NCI-H774 (cell line): ENCODE results near the gene KCNAB1.
"Not testable (repeated sequence)": the region's sequence is repeated elsewhere in the genome, so short reads cannot be mapped to it uniquely, and the experiment has no call there.

Experiments
- DNase-seq: peaks from one replicate; lab custom pipeline; 2025; lab: John Stamatoyannopoulos, UW

KCNAB1 gene

GRCh38 chr3:156176048-156176447, 55.7 kb downstream of the KCNAB1 start:
- DNase-seq, result peak; percentile 10

- no peak for DNase-seq
These were observed 56.3 kb downstream of the KCNAB1 start for GRCh38 chr3:156176629-156177210.

- no peak for DNase-seq
These were observed 59.7 kb downstream of the KCNAB1 start for GRCh38 chr3:156180077-156180476.

- no peak for DNase-seq
These were observed 61.1 kb downstream of the KCNAB1 start for GRCh38 chr3:156181509-156181908.

- no peak for DNase-seq
These were observed 63.0 kb downstream of the KCNAB1 start for GRCh38 chr3:156183396-156183795.

GRCh38 chr3:156184156-156184555, 63.8 kb downstream of the KCNAB1 start:
- no peak for DNase-seq

- no peak for DNase-seq
These were observed 66.9 kb downstream of the KCNAB1 start for GRCh38 chr3:156187146-156187769.

- DNase-seq, result no peak
These were observed 68.4 kb downstream of the KCNAB1 start for GRCh38 chr3:156188757-156189156.

- no peak for DNase-seq
These were observed 69.5 kb downstream of the KCNAB1 start for GRCh38 chr3:156189927-156190326.

- DNase-seq, result not testable (repeated sequence)
These were observed 74.6 kb downstream of the KCNAB1 start for GRCh38 chr3:156194945-156195344.

- DNase-seq, result not testable (repeated sequence)
These were observed 76.8 kb downstream of the KCNAB1 start for GRCh38 chr3:156197152-156197551.

- DNase-seq, result no peak
These were observed 81.3 kb downstream of the KCNAB1 start for GRCh38 chr3:156201411-156202405.

- DNase-seq, result no peak
These were observed 85.8 kb downstream of the KCNAB1 start for GRCh38 chr3:156206157-156206556.

- DNase-seq, result no peak
These were observed 87.7 kb downstream of the KCNAB1 start for GRCh38 chr3:156207802-156208685.

- no peak for DNase-seq
These were observed 89.4 kb downstream of the KCNAB1 start for GRCh38 chr3:156209631-156210335.

- DNase-seq, result no peak
These were observed 91.2 kb downstream of the KCNAB1 start for GRCh38 chr3:156211583-156211982.

- no peak for DNase-seq
These were observed 94.3 kb downstream of the KCNAB1 start for GRCh38 chr3:156214676-156215075.

GRCh38 chr3:156215751-156216150, 95.4 kb downstream of the KCNAB1 start:
- no peak for DNase-seq

GRCh38 chr3:156216216-156216615, 95.8 kb downstream of the KCNAB1 start:
- no peak for DNase-seq

- DNase-seq, result peak; percentile 45
These were observed 96.5 kb downstream of the KCNAB1 start for GRCh38 chr3:156216852-156217251.
